Ovary (tissue), 9 donors: ENCODE results near the gene ZNF408. TPM values are rescaled to one million over a fixed set of nuclear protein-coding genes. Genes with fewer than 3 reads are reported as not detected.
"Not testable (repeated sequence)": the region's sequence is repeated elsewhere in the genome, so short reads cannot be mapped to it uniquely, and the experiment has no call there.

Experiments
- DNase-seq, 5 donors: peaks; one replicate each; pipeline ENCODE4 v3.0.0-alpha.2; 2019 to 2020
- H3K27ac ChIP-seq, 2 donors: fragments of 200-600 bp; one replicate each; pipeline versions ENCODE4 v1.5.1 to v1.8.0; 2019 to 2022
- H3K27me3 ChIP-seq: fragments of 200-600 bp; one replicate; pipeline ENCODE4 v1.8.0; 2022
- H3K36me3 ChIP-seq: fragments of 200-600 bp; sonication (generic); one replicate; pipeline ENCODE4 v1.5.1; 2019
- H3K4me1 ChIP-seq: one replicate; pipeline ENCODE4 v1.8.1; 2013; ENCODE audit warnings: mild to moderate bottlenecking, moderate library complexity; ENCODE audit not compliant: insufficient read depth
- H3K4me3 ChIP-seq: fragments of 200-600 bp; sonication (generic); one replicate; pipeline ENCODE4 v1.5.1; 2017
- H3K9me3 ChIP-seq, 2 donors: fragments of 200-600 bp in 1 of 2; sonication (generic) in 1 of 2; one replicate each; pipeline versions ENCODE4 v1.5.1 to v1.8.1; 2013 to 2019; ENCODE audit warnings: mild to moderate bottlenecking in 1 of 2, moderate library complexity in 1 of 2
- CTCF ChIP-seq, 3 donors: fragments of 450-650 bp in 2 of 3; fragments of 200-600 bp in 1 of 3; IDR thresholded peaks; one replicate each; pipeline versions ENCODE4 v1.5.1 to v1.8.0; 2016 to 2022; ENCODE audit warnings: antibody characterized with exemption in 3 of 3, mild to moderate bottlenecking in 1 of 3
- EP300 ChIP-seq: sonication (generic); formaldehyde crosslinking; IDR thresholded peaks from one replicate; pipeline ENCODE4 v1.6.1; 2017; ENCODE audit warnings: antibody characterized with exemption
- POLR2A ChIP-seq: fragments of 450-650 bp; IDR thresholded peaks from one replicate; pipeline ENCODE4 v1.6.1; 2017; ENCODE audit warnings: antibody characterized with exemption, mild to moderate bottlenecking, moderate library complexity
- WGBS, 3 donors: extraction: QIAGEN DNeasy Blood & Tissue Kit in 1 of 3; methylation state at CpG; one replicate each; pipeline versions ENCODE4 v1.1.5 to v1.1.7; 2013 to 2017; 5-methylcytosine and 5-hydroxymethylcytosine counted together
- intact Hi-C, 4 donors: fragments of 100-400 bp; cut with DNase I; formaldehyde crosslinking; loops; one replicate each; pipeline versions ENCODE4 v1.11.0 to v1.15.1; 2022 to 2023
- polyA plus RNA-seq, 2 donors: library from polyadenylated mRNA; stranded (reverse); fragments of 200-250 nt in 1 of 2; fragments of 350-450 nt in 1 of 2; fragmentation: Illumina TruSeq in 1 of 2; extraction: RNeasy Lipid Tissue Mini Kit (QIAGEN cat#74804) in 1 of 2; gene quantifications; one replicate each; pipeline ENCODE4 v1.2.3, GENCODE V29; 2013 to 2014
- total RNA-seq, 7 donors: library from RNA; depleted of rRNA in 2 of 7; stranded (reverse); fragments of >200 nt in 2 of 7; fragmentation: NEBNext Ultra II Directional in 3 of 7; extraction: Animal tissue kit (Norgen Biotek cat#: 25700) in 3 of 7; gene quantifications; one replicate each; pipeline versions ENCODE4 v1.1.0 to v1.2.4, GENCODE V29; 2016 to 2023
- donor health status: DM: no; HTN: no; CAD: no; lungs with moderate emphysema.
- donor health status: DM: no; HTN: no; CAD: no.
- donor health status: Bipolar disorder and iron deficiency.
- donor health status: DM: yes; HTN: yes; CAD: no.
- donor health status: DM: no; HTN: no; CAD: no.
- donor health status: DM: yes; HTN: yes; CAD: no.

Gene ZNF408
- total and polyA plus RNA-seq, 9 donors: 1.4 to 11.6 (median 7.8) TPM

- TF ChIP-seq POLR2A (no peak), CTCF (IDR thresholded peaks at IDR 0.05) (no peak), EP300 (no peak)
- peaks cover 18% of the 10 kb centered on the region for H3K4me1 ChIP-seq
Observed at GRCh38 chr11:46701078-46701654, 335 bp downstream of the ZNF408 start.

GRCh38 chr11:46705070-46705688 is 4.3 kb downstream of the ZNF408 start:
- H3K4me1 ChIP-seq: no peaks in the 10 kb centered on the region
- H3K4me3 ChIP-seq: no peak overlapping the region
- no peak overlapping the region for H3K27ac ChIP-seq
- H3K27me3 ChIP-seq: no peaks in the 10 kb centered on the region
- no peaks in the 10 kb centered on the region for H3K9me3 ChIP-seq
- DNase-seq: no peak
- no peak for TF ChIP-seq EP300
- no peak for TF ChIP-seq CTCF (IDR thresholded peaks at IDR 0.05)
- no peak for TF ChIP-seq POLR2A
- no peaks in the 10 kb centered on the region for H3K36me3 ChIP-seq
- whole genome bisulfite sequencing, 3 donors: 94 to 97% (median 96%) methylated on average over 30 to 31 of the region's 31 CpGs
- intact Hi-C loops: no loop called here

More at GRCh38 chr11:46701078-46701654, 335 bp downstream of the ZNF408 start:
- H3K4me3 ChIP-seq: peak overlapping the region; percentile 92
- no peaks in the 10 kb centered on the region for H3K27me3 ChIP-seq
- peak overlapping the region; percentile 61 to 80 for H3K27ac ChIP-seq
- peak in 1 of 5 donors; percentile 48 for DNase-seq
- intact Hi-C loops: no loop called here
- H3K36me3 ChIP-seq: no peaks in the 10 kb centered on the region
- H3K9me3 ChIP-seq: no peaks in the 10 kb centered on the region
- WGBS, 3 donors: 0 to 1% (median 1%) methylated on average over 28 to 29 of the region's 29 CpGs

- Histone ChIP-seq H3K9me3 (no peaks in the 10 kb centered on the region), H3K27ac (no peak overlapping the region), H3K4me3 (no peak overlapping the region), H3K36me3 (no peaks in the 10 kb centered on the region), H3K27me3 (no peaks in the 10 kb centered on the region), H3K4me1 (peaks cover 7% of the 10 kb centered on the region)
- WGBS, 3 donors: 81 to 85% (median 85%) methylated on average over 7 of the region's 7 CpGs
- intact Hi-C loops: no loop called here
- TF ChIP-seq CTCF (IDR thresholded peaks at IDR 0.05) (no peak), POLR2A (no peak), EP300 (no peak)
- no peak for DNase-seq
Observed at GRCh38 chr11:46706886-46707285, 6.1 kb downstream of the ZNF408 start.

GRCh38 chr11:46709351-46709750 is 8.5 kb downstream of the ZNF408 start:
- H3K4me3 ChIP-seq, H3K27ac ChIP-seq, H3K27me3 ChIP-seq, H3K9me3 ChIP-seq, H3K4me1 ChIP-seq, intact Hi-C loops, DNase-seq, H3K36me3 ChIP-seq: not testable (repeated sequence)
- WGBS, 3 donors: 90 to 95% (median 92%) methylated on average over 9 of the region's 9 CpGs

- WGBS, 3 donors: 15 to 18% (median 17%) methylated on average over 10 of the region's 10 CpGs
- TF ChIP-seq CTCF (IDR thresholded peaks at IDR 0.05) (no peak), EP300 (no peak), POLR2A (no peak)
- DNase-seq: peak; percentile 50 to 72 (median 57)
Observed at GRCh38 chr11:46710821-46711269, 10.0 kb downstream of the ZNF408 start.

More at GRCh38 chr11:46710821-46711269, 10.0 kb downstream of the ZNF408 start:
- Histone ChIP-seq H3K4me1 (peaks cover 8% of the 10 kb centered on the region), H3K27ac (peak overlapping the region; percentile 56 to 63), H3K9me3 (no peaks in the 10 kb centered on the region), H3K36me3 (no peaks in the 10 kb centered on the region), H3K27me3 (no peaks in the 10 kb centered on the region), H3K4me3 (no peak overlapping the region)
- intact Hi-C loops: no loop called here
